HG03103 (cell line): Measurements from ENCODE around the gene FRMPD3.

Experiments used
- ATAC-seq: cut with Tn5 transposase; IDR thresholded peaks from one replicate; pipeline ENCODE4 v1.9.1; 2021; ENCODE audit warnings: low read depth; ENCODE audit not compliant: unreplicated experiment

FRMPD3 gene

GRCh38 chrX:107477406-107477805, 28.0 kb downstream of the FRMPD3 start:
- no peak for ATAC-seq

- ATAC-seq = no peak
These were observed 30.8 kb downstream of the FRMPD3 start for GRCh38 chrX:107480272-107480671.

DNA sequence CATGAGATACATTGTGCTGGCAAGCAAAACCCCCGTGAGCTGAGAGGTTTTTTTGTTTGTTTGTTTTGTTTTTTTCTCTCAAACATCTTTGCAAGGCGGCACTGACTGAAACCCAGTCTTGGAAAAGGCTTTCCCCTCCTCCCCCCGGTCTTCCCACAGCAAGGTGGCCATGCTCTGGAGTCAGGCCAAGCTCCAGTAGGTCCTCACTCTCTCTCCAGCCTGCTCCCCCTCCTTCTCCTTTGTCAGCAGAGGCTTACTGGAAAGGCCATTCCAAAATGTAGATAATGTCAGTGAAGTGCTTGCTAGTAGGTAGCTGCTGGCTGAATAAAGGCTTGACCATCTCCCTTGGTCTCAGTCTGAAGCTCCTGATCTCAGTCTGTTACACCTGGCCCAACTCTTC, 32.6 kb downstream of the FRMPD3 start:
- ATAC-seq = no peak

DNA sequence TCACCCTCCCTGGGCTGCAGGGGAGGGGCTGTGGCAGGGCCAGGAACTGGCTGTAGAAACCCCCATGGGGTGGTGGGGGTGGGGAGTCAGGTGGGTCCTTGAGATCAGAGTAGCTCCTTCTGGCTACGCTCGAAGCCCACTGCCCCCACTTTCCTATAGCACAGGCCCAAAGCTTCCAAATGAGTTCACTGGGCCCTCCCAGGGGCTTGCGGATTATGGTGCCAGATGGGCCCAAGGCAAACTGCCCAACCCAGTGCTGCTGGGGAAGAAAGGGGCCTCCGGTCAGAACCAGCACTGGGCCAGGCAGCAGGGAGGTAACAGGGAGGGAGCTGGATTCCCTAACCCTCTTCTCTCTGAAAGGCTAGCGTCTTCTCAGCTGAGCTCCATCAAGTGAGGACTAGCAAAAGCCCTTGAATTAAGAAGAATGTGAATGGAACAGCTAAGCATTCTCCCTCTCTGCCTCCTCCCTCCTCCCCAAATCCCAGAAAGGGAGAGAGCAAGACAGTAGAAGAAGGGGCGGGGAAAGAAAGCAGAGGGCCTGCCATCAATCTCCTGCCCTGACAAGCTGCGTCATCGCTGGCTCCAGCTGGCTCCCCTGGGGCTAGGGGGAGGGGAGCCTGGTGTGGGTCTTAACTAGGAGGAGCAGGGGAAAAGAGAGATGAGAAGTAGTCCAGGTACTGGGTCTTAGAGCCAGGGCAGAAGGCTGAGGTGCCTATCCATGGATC, 34.7 kb downstream of the FRMPD3 start:
- ATAC-seq = no peak

DNA sequence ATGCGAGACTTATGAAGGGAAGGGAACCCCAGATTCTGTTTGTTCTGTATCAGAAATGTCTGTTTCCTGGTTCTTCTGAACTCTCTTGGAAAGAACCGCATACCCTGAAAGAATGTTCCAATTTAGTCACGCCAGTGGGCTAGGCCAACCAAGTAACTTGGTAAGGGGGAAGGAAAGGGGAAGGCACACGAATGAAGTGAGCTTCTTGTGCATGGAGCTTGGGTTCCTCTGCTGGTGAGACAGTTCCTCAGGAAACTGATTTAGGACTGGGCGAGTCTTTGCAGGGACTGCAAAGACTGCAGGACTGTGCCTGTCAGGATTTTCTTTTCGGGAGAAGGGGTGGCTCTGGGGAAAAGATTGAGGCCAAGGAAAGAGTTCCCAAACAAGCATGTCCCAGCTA, 35.6 kb downstream of the FRMPD3 start:
- no peak for ATAC-seq

DNA sequence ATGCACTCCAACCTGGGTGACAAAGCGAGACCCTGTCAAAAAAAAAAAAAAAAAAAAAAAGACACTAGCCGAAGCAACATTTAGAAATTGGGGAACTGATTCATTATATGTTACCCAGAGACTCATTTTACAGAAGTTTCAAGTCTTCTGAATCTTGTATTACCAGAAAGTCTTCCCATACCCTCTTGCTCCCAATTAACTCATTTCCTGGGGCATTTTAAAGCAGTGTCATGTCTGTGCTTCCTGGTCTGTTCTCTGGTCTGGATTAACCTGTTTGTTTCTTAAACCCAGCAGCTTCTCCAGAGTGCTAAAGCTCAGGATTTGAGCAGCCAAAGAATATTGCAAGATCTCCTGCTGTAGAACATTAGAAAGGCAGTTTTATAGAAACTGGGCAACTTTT, 43.7 kb downstream of the FRMPD3 start:
- ATAC-seq = no peak

DNA sequence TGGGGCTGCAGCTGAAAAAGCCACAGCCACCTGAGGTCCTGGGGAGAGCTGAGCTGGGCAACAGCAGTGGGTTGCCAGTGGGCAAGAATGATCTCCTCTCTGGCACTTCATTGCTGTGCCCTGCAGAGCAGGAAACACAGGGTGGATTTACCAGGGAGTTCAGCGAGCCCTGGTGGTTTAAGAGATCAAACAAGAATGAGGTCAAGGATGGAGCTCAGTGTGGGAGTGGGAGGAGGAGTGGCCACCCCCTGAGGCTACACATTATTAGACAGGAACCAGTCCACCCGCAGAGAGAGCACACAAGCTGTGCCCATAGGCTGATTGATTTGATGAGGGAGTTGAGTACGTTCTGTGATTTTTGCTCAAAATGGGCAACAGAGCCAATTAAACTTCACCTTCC, 47.3 kb downstream of the FRMPD3 start:
- ATAC-seq = no peak
